Fibroblast of villous mesenchyme (primary cell): ENCODE measurements around the gene KIF26B. TPM values are rescaled to one million over a fixed set of nuclear protein-coding genes. Genes with fewer than 3 reads are reported as not detected.

Experiments
- DNase-seq: peaks from one replicate; pipeline ENCODE4 v3.0.0-alpha.2; 2010; ENCODE audit warnings: low read depth
- H3K4me3 ChIP-seq: 2 replicates; pipeline ENCODE4 v1.5.1; 2011; ENCODE audit warnings: low read depth, mild to moderate bottlenecking, low read length
- total RNA-seq: library from RNA; depleted of rRNA; stranded (reverse); fragments of >200 nt; gene quantifications from 2 replicates; pipeline ENCODE4 v1.2.3, GENCODE V29; 2012
- TF ChIP-seq, protein P1 (sequence below): IDR thresholded peaks from 2 replicates; pipeline ENCODE4 v1.5.1; 2012; ENCODE audit warnings: low read depth, mild to moderate bottlenecking, low read length; ENCODE audit not compliant: insufficient read depth

KIF26B gene
- total RNA-seq, 1 donor: 12.1 TPM

DNA sequence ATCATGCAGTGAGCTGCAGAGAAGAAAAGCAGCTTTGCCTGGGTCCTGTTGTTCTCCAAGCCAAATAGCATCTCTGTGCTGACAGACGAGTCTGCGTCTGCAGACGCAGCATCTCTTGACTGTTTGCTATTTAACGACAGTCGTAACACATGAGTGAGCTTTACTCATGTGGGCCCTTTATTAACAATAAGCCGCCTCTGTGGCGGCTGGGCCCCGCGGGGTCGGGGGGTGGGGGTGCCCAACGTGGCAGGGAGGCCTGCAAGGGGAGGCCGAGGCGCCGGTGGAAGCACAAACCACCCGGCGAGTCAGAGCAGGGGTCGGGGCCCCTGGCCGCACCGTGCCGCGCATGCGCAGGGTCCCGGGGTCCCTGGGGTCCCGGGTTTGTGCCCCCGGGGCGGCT lies 435.1 kb downstream of the KIF26B start:
- H3K4me3 ChIP-seq: no peak overlapping the region
- TF ChIP-seq, protein P1, sequence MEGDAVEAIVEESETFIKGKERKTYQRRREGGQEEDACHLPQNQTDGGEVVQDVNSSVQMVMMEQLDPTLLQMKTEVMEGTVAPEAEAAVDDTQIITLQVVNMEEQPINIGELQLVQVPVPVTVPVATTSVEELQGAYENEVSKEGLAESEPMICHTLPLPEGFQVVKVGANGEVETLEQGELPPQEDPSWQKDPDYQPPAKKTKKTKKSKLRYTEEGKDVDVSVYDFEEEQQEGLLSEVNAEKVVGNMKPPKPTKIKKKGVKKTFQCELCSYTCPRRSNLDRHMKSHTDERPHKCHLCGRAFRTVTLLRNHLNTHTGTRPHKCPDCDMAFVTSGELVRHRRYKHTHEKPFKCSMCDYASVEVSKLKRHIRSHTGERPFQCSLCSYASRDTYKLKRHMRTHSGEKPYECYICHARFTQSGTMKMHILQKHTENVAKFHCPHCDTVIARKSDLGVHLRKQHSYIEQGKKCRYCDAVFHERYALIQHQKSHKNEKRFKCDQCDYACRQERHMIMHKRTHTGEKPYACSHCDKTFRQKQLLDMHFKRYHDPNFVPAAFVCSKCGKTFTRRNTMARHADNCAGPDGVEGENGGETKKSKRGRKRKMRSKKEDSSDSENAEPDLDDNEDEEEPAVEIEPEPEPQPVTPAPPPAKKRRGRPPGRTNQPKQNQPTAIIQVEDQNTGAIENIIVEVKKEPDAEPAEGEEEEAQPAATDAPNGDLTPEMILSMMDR: no peak
- DNase-seq: no peak

DNA sequence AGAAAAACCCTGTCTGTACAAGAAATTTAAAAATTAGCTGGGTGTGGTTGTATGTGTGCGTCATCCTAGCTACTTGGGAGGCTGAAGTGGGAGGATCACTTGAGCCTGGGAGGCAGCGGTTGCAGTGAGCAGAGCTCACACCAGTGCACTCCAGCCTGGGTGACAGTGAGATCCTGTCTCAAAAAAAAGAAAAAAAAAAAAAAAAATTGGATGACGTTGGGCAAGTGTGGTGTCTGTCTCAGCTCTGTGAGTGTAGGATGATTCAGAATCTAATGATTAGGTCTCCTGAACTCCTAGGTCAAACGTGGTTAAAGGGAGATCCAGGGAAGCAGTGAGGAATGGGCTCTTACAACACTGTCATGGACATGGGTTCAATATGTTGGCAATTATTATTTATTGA lies 435.9 kb downstream of the KIF26B start:
- TF ChIP-seq, protein P1: no peak
- H3K4me3 ChIP-seq: no peak overlapping the region
- no peak for DNase-seq

DNA sequence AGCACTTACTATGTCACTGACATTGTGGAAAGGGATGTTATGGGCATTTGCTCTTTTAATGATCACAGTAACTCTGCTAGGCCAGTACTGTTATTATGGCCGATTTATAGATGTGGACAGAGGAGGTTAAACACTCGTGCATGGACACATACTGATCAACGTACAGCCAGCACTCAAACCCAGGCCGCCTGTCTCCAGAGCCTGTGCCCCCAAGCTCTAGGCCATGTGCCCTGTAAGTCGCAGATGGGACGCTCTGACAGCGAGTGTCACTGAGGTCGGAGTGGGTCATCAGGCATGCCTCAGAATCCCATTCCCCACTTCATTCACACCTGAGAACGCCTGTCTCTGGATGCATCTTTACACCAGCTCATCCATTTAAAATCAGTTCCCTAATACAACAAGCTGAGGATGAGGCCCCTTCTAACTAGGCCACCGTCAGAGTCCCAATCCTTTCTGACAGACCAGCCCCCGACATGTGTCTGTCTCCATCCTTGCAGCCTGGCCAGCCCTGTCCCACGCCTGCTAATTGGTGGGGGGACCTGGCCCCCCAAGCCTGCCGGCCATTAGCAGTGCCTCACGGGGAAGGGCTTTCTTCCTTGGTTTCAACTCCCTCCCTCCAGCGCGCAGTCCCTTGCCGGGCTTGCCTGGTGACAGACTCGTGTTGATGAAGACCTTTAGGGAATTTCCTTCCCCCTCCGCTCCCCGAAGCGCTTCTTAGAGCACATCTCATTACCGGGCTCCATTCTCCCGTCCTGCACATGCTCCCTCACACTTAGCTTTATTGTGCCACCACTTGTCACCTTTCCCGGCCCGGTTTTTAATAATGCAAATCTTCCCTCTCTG lies 436.8 kb downstream of the KIF26B start:
- TF ChIP-seq, protein P1: no peak
- no peak for DNase-seq
- H3K4me3 ChIP-seq: no peak overlapping the region

DNA sequence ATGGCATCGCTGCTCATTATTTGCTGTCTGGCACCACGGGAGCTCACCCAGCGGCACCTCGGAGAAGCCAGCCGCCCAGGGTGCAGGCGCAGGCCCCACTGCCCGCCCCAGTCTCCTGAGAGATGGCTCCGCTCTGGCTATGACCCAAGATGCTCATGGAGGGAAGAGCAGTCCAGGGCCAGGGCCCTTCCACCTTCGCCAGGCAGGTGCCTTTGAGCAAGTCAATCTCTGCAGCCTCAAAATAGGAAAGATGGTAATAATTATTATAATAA lies 437.3 kb downstream of the KIF26B start:
- TF ChIP-seq, protein P1: no peak
- no peak for DNase-seq
- no peak overlapping the region for H3K4me3 ChIP-seq

DNA sequence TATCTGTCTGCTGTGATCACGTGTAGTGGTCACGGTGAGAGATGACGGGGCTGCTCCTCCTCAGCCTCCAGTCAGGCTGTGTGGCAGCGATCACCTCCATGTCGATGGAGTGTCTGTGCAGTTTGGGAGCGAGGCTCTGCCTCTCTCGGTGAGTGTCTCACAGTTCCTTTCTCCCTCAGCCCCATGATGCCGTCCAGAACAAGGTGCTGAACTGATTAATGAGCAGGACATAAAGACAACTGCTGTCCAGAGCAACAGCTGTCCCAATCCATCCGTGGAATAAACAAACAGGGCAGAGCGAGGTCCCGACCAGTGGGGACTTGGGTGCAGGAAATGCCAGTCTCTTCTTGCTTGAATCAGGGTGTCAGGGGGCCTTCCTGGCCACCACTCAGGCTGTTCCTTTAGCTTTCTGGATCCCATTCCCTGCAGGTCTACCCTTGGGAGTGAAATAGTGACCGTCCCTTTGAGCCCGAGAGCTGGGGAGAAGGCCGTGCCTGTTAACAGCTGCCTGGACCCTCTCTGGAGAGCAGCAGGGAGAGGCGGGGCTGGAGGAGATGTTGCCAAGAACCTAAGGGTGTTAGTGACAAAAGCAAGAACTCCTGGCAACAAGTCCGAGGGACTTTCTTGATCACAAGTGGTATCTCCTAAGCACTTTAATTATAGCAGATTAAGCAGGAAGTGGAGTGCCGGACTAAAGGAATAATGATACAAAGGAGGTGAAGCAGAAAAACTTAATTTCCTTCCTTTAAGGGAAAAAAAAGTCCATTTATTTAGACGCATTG lies 443.9 kb downstream of the KIF26B start:
- DNase-seq: peak; percentile 50
- no peak overlapping the region for H3K4me3 ChIP-seq
- TF ChIP-seq, protein P1: no peak

DNA sequence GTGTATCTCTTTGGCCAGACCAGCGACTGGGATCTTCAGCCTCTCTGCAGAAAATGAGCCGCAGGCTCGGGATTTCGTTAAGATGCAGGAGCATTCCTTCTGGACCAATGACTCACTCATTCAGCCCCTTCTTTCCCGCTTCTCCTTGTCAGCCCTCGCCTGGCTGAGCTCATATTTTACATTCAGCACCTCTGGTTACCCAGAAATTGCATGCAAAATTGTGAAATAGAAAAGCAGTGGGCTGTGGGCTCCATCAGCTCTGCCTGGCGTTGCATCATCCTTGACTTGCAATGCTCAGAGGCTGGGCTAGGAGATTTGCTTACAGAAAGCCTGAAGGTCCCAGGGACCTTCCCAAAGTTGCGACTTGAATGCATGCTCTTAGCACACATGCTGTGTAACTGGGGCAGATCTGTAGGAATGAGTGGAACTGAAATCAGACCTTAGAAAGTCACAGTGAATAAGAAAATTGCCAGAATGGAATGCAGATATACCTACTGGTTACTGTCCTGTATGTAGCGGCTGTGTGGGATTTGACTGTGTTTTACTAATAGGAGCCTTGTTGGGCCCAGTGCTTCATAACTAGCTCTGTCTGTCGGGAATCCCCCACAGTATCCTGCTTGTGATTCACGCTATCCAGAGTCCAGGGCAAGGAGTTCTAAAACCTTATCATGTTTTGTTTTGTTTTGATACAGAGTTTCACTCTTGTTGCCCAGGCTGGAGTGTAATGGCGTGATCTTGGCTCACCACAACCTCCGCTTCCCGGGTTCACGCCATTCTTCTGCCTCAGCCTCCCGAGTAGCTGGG lies 444.8 kb downstream of the KIF26B start:
- peak; percentile 98 for DNase-seq
- TF ChIP-seq, protein P1: no peak
- no peak overlapping the region for H3K4me3 ChIP-seq
